ENCODE measurements around the gene PRKCA.
A peak's percentile ranks its signal among the peaks of the same experiment; 100 is the strongest.
"Not testable (repeated sequence)": the region's sequence is repeated elsewhere in the genome, so short reads cannot be mapped to it uniquely, and the experiment has no call there.

Gene PRKCA

DNA sequence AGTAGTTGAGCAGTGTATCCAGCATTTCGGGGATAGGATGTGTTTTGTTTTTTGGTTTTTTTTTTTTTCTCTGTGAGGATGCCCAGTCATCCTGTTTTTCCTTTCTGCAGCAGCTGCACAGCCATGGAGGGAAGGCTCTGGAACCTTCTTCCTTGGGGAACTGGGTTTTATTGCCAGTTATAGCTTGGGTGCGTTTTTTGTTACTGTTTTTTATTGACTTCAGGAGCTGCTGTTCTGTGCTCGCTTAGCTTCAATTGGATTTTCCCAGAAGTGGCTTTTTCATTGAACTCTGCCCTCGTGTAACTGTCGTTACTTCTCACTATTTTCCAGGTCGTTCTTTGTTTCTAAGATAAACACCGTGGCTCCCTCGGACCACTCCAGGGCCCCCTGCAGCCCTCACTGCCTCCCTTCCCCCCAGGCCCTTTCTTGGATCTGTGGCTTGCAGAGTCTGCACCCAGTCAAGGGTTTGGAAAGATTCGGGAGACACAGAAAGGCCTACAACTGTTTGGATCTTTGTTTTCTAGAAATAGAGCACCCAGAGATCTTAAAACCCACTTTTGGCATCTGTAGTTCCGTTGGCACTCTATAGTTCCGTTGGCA lies 412.8 kb downstream of the PRKCA start:
- Mint-ChIP-seq H3K36me3 (ENCODE audit: insufficient read depth) (peaks cover 6% of the 10 kb centered on the region), H3K27me3 (no peaks in the 10 kb centered on the region), H3K4me3 (peak overlapping the region in 1 of 2 donors; percentile 12), H3K27ac (peak overlapping the region in 1 of 2 donors; percentile 54), H3K9me3 (no peaks in the 10 kb centered on the region), H3K4me1 (ENCODE audit: low read depth in 2 of 2) (peaks cover 35 to 42% of the 10 kb centered on the region in 2 donors)
- no peak for ATAC-seq (replicated peaks)
- DNase-seq: no peak

DNA sequence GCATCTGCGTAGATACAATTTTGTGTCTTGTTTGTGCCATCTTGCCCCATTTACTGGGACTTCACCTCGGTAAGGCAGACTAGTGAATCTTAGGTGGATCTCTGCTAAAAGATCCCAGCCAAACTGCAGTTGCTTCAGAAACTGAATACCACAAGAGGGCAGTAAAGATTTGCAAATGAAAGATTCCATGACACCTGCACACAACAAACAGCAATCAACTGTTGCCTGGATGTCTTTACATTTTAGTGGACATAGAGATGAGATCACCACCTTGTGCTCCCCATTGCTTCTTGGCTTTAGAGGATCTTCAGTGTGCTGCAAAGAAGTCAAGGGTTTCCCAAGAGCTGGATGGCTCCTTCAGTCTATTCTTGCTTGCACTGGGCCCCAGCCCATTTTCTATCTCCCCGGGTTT lies 413.3 kb downstream of the PRKCA start:
- peaks cover 35 to 39% of the 10 kb centered on the region in 2 donors for H3K4me1 Mint-ChIP-seq (ENCODE audit: low read depth in 2 of 2)
- no peak overlapping the region for H3K27ac Mint-ChIP-seq
- peak overlapping the region in 1 of 2 donors; percentile 12 for H3K4me3 Mint-ChIP-seq
- H3K27me3 Mint-ChIP-seq: no peaks in the 10 kb centered on the region
- no peaks in the 10 kb centered on the region for H3K9me3 Mint-ChIP-seq
- DNase-seq (peak in 1 of 3 experiments; percentile 21), ATAC-seq (replicated peaks) (peak; percentile 32)
- peaks cover 6% of the 10 kb centered on the region for H3K36me3 Mint-ChIP-seq (ENCODE audit: insufficient read depth)

DNA sequence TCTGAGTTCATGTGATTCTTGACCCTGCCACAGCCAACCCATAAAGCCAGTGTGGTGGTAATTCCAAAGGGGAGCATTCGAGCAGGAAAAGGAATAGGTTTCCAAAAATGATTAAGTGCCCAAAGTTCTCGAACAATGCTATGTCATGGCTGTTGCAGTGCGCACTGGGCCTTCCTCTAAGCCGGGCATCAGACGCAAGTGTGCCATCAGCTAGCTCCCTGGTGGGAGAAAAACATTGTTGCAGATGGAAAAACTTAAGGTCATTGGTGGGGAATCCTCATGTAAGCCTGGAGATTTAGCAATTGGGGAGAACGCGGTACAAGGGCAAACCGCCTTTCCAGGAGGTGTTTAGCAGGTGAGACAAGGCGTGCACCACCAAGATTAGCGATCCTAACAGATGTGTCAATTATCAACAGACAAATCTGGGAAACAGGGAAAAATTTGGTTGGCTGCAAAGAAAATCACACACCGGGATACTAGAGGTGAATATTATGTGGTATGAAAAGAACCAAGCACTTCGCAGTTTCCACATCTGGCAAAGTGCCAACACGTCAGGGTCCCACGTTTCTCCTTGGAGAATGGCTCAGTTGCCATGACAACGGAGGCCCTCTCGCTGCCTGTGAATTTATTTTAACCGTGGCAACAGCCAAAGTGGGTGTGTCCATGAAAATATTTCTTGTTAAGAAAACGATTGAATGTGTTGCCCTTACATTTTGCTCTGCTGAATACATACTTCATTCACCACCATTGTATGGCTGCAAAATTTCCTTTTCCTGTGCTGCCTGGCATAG lies 414.0 kb downstream of the PRKCA start:
- no peaks in the 10 kb centered on the region for H3K9me3 Mint-ChIP-seq
- no peak for DNase-seq
- no peaks in the 10 kb centered on the region for H3K27me3 Mint-ChIP-seq
- H3K4me1 Mint-ChIP-seq (ENCODE audit: low read depth in 2 of 2): peaks cover 35 to 36% of the 10 kb centered on the region in 2 donors
- H3K27ac Mint-ChIP-seq: no peak overlapping the region
- no peak for ATAC-seq (replicated peaks)
- H3K36me3 Mint-ChIP-seq (ENCODE audit: insufficient read depth): peaks cover 6% of the 10 kb centered on the region
- no peak overlapping the region for H3K4me3 Mint-ChIP-seq

DNA sequence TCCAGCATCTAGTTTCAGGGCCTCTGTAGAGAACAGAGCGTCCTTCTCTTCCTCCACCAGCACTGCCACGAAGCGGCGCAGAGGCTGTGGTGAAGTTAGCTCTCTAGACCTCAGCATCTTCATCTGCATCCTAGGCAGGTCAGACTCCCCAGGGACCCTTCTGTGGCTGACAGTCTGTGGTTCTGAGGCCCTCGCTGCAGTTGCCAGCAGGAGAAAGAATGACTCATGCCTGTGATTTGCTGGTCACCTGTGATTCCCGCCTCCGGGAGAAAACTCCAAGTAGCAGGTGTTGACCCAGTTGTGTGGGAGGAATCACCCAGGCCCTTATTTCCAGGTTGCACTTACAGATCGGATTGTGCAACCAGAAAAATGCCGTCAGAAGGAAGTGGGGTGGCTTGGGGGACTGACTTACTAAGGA lies 415.2 kb downstream of the PRKCA start:
- DNase-seq (no peak), ATAC-seq (replicated peaks) (no peak)
- Mint-ChIP-seq H3K27me3 (no peaks in the 10 kb centered on the region), H3K27ac (no peak overlapping the region), H3K4me1 (ENCODE audit: low read depth in 2 of 2) (peaks cover 25 to 31% of the 10 kb centered on the region in 2 donors), H3K4me3 (no peak overlapping the region), H3K36me3 (ENCODE audit: insufficient read depth) (peaks cover 6% of the 10 kb centered on the region), H3K9me3 (no peaks in the 10 kb centered on the region)

- Mint-ChIP-seq H3K9me3 (no peaks in the 10 kb centered on the region), H3K4me3 (no peak overlapping the region), H3K4me1 (ENCODE audit: low read depth in 2 of 2) (peaks cover 16 to 17% of the 10 kb centered on the region in 2 donors), H3K27me3 (no peaks in the 10 kb centered on the region), H3K27ac (peak overlapping the region in 1 of 2 donors; percentile 72), H3K36me3 (ENCODE audit: insufficient read depth) (no peaks in the 10 kb centered on the region)
- ATAC-seq (replicated peaks): peak; percentile 59
- DNase-seq: no peak
Measured at GRCh38 chr17:66720027-66720426, 417.6 kb downstream of the PRKCA start.

DNA sequence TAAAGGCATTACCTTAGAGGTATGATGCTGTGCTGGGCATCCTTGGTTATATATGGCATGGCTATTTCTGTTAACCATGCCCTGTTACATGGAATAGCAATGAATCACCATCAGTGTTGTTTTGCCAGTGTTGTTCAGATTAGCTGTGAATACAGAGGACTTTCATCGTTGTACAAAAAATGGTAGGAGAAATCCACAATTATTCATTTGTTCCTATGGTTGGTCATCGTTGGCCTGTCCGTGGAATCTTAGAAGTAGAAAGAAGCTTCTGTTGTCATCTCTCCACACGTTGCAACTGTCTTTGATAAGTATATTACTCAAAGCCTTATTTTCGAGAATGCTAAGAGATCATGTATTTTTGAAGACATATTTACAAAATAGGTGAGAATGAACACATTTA lies 418.2 kb downstream of the PRKCA start:
- no peak for DNase-seq
- no peaks in the 10 kb centered on the region for H3K36me3 Mint-ChIP-seq (ENCODE audit: insufficient read depth)

GRCh38 chr17:66722341-66722740 lies 419.9 kb downstream of the PRKCA start:
- no peaks in the 10 kb centered on the region for H3K9me3 Mint-ChIP-seq
- H3K36me3 Mint-ChIP-seq (ENCODE audit: insufficient read depth): no peaks in the 10 kb centered on the region
- DNase-seq (no peak), ATAC-seq (replicated peaks) (no peak)
- H3K27me3 Mint-ChIP-seq: no peaks in the 10 kb centered on the region
- no peak overlapping the region for H3K27ac Mint-ChIP-seq
- H3K4me1 Mint-ChIP-seq (ENCODE audit: low read depth in 2 of 2): peaks cover 16 to 19% of the 10 kb centered on the region in 2 donors
- H3K4me3 Mint-ChIP-seq: no peak overlapping the region

More for the DNA sequence above, 418.2 kb downstream of the PRKCA start:
- Mint-ChIP-seq H3K4me1 (ENCODE audit: low read depth in 2 of 2) (peaks cover 18 to 19% of the 10 kb centered on the region in 2 donors), H3K27ac (no peak overlapping the region), H3K9me3 (no peaks in the 10 kb centered on the region), H3K4me3 (no peak overlapping the region), H3K27me3 (no peaks in the 10 kb centered on the region)
- ATAC-seq (replicated peaks): no peak

GRCh38 chr17:66724581-66725341 lies 422.3 kb downstream of the PRKCA start:
- Mint-ChIP-seq H3K27me3 (no peaks in the 10 kb centered on the region), H3K9me3 (no peaks in the 10 kb centered on the region), H3K4me1 (ENCODE audit: low read depth in 2 of 2) (peaks cover 16 to 19% of the 10 kb centered on the region in 2 donors), H3K4me3 (peak overlapping the region in 1 of 2 donors; percentile 59), H3K36me3 (ENCODE audit: insufficient read depth) (no peaks in the 10 kb centered on the region), H3K27ac (peak overlapping the region in 1 of 2 donors; percentile 84)
- ATAC-seq (replicated peaks) (no peak), DNase-seq (no peak)

DNA sequence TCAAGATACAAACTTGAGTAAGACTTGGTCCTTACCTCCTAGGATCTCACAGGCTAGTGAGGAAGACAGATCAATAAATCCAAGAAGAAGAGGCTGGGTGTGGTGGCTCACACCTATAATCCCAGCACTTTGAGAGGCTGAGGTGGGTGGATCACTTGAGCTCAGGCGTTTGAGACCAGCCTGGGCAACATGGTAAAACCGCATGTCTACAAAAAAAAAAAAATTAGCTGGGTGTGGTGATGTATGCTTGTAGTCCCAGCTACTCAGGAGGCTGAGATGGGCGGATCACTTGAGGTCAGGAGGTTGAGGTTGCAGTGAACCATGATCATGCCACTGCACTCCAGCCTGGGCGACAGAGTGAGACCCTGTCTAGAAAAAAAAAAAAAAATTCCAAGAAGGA lies 423.0 kb downstream of the PRKCA start:
- H3K27me3 Mint-ChIP-seq; H3K36me3 Mint-ChIP-seq (ENCODE audit: insufficient read depth); DNase-seq; H3K9me3 Mint-ChIP-seq: not testable (repeated sequence)
- Mint-ChIP-seq H3K27ac (peak overlapping the region; percentile 22 to 84), H3K4me3 (peak overlapping the region; percentile 28 to 59), H3K4me1 (ENCODE audit: low read depth in 2 of 2) (peaks cover 14 to 16% of the 10 kb centered on the region in 2 donors)
- peak; percentile 58 for ATAC-seq (replicated peaks)

- peaks cover 2% of the 10 kb centered on the region for H3K36me3 Mint-ChIP-seq (ENCODE audit: insufficient read depth)
- H3K27me3 Mint-ChIP-seq: no peaks in the 10 kb centered on the region
- peak overlapping the region; percentile 22 to 84 for H3K27ac Mint-ChIP-seq
- H3K4me1 Mint-ChIP-seq (ENCODE audit: low read depth in 2 of 2): peaks cover 12 to 16% of the 10 kb centered on the region in 2 donors
- no peaks in the 10 kb centered on the region for H3K9me3 Mint-ChIP-seq
- DNase-seq (no peak), ATAC-seq (replicated peaks) (no peak)
- no peak overlapping the region for H3K4me3 Mint-ChIP-seq
Measured at GRCh38 chr17:66725956-66726355, 423.5 kb downstream of the PRKCA start.

- no peaks in the 10 kb centered on the region for H3K9me3 Mint-ChIP-seq
- no peaks in the 10 kb centered on the region for H3K27me3 Mint-ChIP-seq
- ATAC-seq (replicated peaks) (no peak), DNase-seq (no peak)
- peaks cover 2% of the 10 kb centered on the region for H3K36me3 Mint-ChIP-seq (ENCODE audit: insufficient read depth)
- H3K27ac Mint-ChIP-seq: peak overlapping the region in 1 of 2 donors; percentile 59
- H3K4me3 Mint-ChIP-seq: no peak overlapping the region
- peaks cover 12 to 16% of the 10 kb centered on the region in 2 donors for H3K4me1 Mint-ChIP-seq (ENCODE audit: low read depth in 2 of 2)
Measured at GRCh38 chr17:66726371-66726770, 424.0 kb downstream of the PRKCA start.

DNA sequence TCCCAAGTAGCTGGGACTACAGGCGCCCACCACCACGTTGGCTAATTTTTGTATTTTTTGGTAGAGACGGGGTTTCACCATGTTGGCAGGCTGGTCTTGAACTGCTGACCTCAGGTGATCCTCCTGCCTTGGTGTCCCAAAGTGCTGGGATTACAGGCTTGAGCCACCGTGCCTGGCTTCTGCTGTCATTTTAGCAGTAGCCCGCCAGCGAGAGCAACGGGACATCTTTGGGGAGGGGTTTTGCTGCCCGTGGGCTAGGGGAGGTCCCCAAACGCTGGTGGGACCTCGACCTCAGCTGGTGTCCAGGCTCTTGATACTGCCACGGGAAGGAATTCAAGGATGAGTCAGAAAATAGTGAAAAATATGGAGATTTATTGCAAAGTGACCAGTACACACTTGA lies 424.4 kb downstream of the PRKCA start:
- H3K4me1 Mint-ChIP-seq (ENCODE audit: low read depth in 2 of 2): peaks cover 12 to 16% of the 10 kb centered on the region in 2 donors
- H3K27ac Mint-ChIP-seq: peak overlapping the region in 1 of 2 donors; percentile 59
- H3K9me3 Mint-ChIP-seq: no peaks in the 10 kb centered on the region
- H3K27me3 Mint-ChIP-seq: no peaks in the 10 kb centered on the region
- H3K4me3 Mint-ChIP-seq: no peak overlapping the region
- peaks cover 2% of the 10 kb centered on the region for H3K36me3 Mint-ChIP-seq (ENCODE audit: insufficient read depth)
- DNase-seq: no peak
- ATAC-seq (replicated peaks): no peak

All from effector memory CD8-positive, alpha-beta T cell (primary cell).